Adrenal gland (tissue), 5 donors: ENCODE results near the gene CPVL.

ENCODE experiments used
- CTCF ChIP-seq, 6 experiments: fragments of 450-650 bp in 4 of 6; fragments of 200-600 bp in 2 of 6; sonication (generic) in 1 of 6; IDR thresholded peaks; 1 replicate in 5 of 6; 2 replicates in 1 of 6; pipeline versions ENCODE4 v1.5.1 to v1.8.0; 2016 to 2021; ENCODE audit warnings: antibody characterized with exemption in 6 of 6, mild to moderate bottlenecking in 2 of 6, moderate library complexity in 1 of 6
- POLR2A ChIP-seq, 2 donors: fragments of 450-650 bp; IDR thresholded peaks; one replicate each; pipeline ENCODE4 v1.6.1; 2017; ENCODE audit warnings: antibody characterized with exemption in 2 of 2, mild to moderate bottlenecking in 2 of 2, moderate library complexity in 1 of 2
- donor health status: DM: no; HTN: no; CAD: no.

- TF ChIP-seq CTCF (IDR thresholded peaks at IDR 0.05): no peak
- TF ChIP-seq POLR2A (IDR thresholded peaks at IDR 0.05): no peak
Observed at GRCh38 chr7:28958235-28958979, 187.9 kb downstream of the CPVL start, which contains the start of gene TRIL.
